ENCODE results near the gene ADH5. TPM values are rescaled to one million over a fixed set of nuclear protein-coding genes. Genes with fewer than 3 reads are reported as not detected.

The ADH5 gene
- total RNA-seq = 10 to 100 TPM; 67.4 to 76.3 TPM

DNA sequence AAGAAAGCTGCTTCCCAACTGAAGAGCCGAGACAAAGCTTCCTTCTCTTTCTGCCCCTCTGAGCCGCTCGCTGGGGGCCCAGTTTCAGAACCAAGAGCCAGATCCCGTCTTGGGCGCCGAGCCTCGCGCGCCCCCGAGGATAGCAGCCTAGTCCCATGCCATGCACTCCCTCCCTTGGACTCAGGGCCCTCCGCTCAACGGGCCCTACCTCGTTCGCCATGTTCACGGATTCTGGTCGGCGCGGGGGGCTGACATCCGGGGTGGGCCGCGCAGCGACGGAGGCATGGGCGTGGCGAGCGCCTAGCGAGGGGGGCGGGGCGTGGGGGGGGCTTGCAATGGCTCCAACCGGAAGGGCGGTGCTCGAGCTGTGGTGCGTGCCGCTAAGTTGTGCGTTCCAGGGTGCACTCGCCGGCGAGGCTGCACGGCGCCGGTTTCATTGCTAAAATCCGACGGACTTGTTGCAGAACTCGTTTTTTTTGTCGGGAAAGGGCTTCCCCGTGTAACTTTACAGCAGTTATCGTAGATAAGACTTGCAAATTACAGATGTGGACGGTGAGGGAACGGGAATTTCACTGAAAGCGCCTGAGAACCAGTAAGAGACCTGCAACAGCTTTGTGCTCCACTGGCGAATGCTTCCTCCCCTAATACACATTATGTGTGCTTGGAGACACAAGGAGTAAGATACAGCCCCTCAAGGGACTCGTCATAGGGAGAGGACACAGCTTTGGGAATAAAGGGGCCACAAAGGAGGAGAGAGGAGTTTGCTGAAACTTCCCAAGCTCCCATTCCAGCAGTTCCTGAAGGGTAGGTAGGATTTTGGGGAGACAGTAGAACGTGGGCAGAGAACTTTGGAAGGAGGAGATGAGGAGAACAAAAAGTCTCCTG, at the start of gene ADH5:
TSS of gene ADH5 (minus strand) at position 308 of the 885 bp plus-strand sequence. CDS start at position 220, 88 bp downstream.
- H3K4me1 ChIP-seq = peaks cover 0 to 25% of the 10 kb centered on the region in 2 donors
- H3K4me3 ChIP-seq = peak within 1 kb of the TSS; percentile 72 to 80
- peak; percentile 91 for DNase-seq (ENCODE audit: low spot score)
- peak within 1 kb of the TSS; percentile 95 to 96 for H3K27ac ChIP-seq
- no peaks in the 10 kb centered on the region for H3K9me3 ChIP-seq
- no peaks in the 10 kb centered on the region for H3K27me3 ChIP-seq
- peaks cover 10% of the 10 kb centered on the region for H3K36me3 ChIP-seq
- TF ChIP-seq, protein P1, sequence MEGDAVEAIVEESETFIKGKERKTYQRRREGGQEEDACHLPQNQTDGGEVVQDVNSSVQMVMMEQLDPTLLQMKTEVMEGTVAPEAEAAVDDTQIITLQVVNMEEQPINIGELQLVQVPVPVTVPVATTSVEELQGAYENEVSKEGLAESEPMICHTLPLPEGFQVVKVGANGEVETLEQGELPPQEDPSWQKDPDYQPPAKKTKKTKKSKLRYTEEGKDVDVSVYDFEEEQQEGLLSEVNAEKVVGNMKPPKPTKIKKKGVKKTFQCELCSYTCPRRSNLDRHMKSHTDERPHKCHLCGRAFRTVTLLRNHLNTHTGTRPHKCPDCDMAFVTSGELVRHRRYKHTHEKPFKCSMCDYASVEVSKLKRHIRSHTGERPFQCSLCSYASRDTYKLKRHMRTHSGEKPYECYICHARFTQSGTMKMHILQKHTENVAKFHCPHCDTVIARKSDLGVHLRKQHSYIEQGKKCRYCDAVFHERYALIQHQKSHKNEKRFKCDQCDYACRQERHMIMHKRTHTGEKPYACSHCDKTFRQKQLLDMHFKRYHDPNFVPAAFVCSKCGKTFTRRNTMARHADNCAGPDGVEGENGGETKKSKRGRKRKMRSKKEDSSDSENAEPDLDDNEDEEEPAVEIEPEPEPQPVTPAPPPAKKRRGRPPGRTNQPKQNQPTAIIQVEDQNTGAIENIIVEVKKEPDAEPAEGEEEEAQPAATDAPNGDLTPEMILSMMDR (IDR thresholded peaks at IDR 0.05) = no peak

DNA sequence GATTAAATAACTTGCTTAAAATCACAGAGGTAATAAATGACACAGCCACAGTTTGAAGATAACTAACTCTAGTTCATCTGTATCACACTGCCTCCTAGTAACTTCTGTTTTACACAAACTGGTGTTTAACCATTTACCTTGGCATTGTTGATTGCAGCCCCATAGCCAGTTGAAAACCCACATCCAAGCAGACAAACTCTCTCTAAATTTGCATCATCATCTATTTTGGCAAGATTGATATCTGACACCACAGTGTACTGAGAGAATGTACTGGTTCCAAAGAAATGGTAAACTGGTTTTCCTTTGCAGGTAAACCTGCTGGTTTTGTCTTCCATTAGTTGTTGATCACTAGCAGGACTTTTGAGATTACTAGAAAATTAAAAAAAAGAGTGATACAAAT, 47.7 kb upstream of the ADH5 start:
- Histone ChIP-seq H3K27me3 (no peaks in the 10 kb centered on the region), H3K27ac (no peak overlapping the region), H3K9me3 (no peaks in the 10 kb centered on the region), H3K4me1 (no peaks in the 10 kb centered on the region), H3K36me3 (no peaks in the 10 kb centered on the region), H3K4me3 (no peak overlapping the region)
- TF ChIP-seq, protein P1 (IDR thresholded peaks at IDR 0.05) = no peak
- DNase-seq (ENCODE audit: low spot score) = no peak

DNA sequence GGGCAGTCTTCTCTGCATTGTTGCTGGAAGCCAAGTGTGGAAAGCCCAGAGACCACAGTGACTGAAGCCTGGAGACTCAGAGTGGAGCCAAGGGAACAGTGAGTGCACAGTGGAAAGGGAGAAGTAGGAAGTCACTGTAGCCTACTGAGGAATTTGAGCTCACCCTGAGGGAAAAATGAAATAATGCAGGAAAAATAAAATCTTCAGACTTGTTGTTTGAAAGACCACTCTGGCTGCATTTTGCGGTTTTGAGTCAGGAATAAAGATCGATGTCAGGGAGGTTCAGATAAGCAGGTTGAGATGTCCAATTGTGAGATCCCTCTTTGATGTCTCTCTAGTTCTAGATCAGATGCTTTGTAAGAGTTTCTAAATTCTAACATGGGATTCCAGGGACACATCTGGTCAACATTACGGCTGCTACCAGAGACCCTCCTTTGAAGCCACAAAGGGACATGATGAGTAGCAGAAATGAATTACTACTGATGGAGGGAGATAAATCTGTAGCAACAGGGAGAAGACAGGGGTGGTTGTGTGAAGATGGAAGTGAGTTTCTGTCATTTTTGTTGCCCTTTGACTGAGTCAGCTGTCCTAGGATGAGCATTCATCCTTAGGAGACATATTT, 47.1 kb upstream of the ADH5 start:
- no peaks in the 10 kb centered on the region for H3K36me3 ChIP-seq
- no peaks in the 10 kb centered on the region for H3K9me3 ChIP-seq
- H3K27me3 ChIP-seq = no peaks in the 10 kb centered on the region
- TF ChIP-seq, protein P1 (IDR thresholded peaks at IDR 0.05) = no peak
- DNase-seq (ENCODE audit: low spot score) = no peak
- no peaks in the 10 kb centered on the region for H3K4me1 ChIP-seq
- no peak overlapping the region for H3K27ac ChIP-seq
- H3K4me3 ChIP-seq = no peak overlapping the region

DNA sequence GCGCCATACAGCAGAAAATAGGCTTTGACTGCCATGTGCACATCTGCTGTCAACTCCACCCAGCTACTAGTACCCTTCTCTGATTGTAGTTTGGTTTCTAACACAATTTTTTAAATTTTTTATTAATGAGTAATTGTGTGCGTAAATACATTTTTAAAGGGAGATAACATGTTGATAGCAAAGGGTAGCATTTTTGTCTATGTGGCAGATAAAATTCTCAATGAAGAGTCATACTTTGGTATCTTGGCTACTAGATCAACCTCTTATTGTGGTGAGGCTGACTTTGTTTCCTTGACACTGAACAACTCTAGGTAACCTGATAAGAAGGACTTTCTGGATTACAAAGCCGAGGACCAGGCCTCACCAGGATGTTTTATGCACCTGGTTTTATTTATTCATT, 46.0 kb upstream of the ADH5 start:
- Histone ChIP-seq H3K4me1 (no peaks in the 10 kb centered on the region), H3K9me3 (no peaks in the 10 kb centered on the region), H3K4me3 (no peak overlapping the region), H3K27ac (no peak overlapping the region), H3K36me3 (no peaks in the 10 kb centered on the region), H3K27me3 (no peaks in the 10 kb centered on the region)
- TF ChIP-seq, protein P1 (IDR thresholded peaks at IDR 0.05) = no peak
- no peak for DNase-seq (ENCODE audit: low spot score)

DNA sequence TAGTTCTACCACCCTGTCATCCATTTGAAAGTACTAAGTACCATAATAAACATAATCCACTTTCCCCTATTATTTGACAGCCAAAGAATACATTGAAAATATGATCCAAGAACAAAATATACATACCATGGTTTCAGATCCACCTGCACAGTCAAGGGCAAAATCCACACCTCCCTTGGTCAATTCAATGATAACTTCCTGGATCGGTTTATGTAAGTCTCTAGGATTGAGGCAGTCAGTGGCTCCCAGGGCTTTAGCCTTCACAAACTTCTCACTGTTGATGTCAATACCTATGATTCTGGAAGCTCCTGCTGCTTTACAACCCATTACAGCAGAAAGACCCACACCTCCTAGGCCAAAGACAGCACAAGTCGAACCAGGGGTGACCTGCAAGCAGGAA, 42.8 kb upstream of the ADH5 start:
- TF ChIP-seq, protein P1 (IDR thresholded peaks at IDR 0.05) = no peak
- H3K9me3 ChIP-seq = no peaks in the 10 kb centered on the region
- no peaks in the 10 kb centered on the region for H3K27me3 ChIP-seq
- H3K36me3 ChIP-seq = no peaks in the 10 kb centered on the region
- no peak for DNase-seq (ENCODE audit: low spot score)
- H3K27ac ChIP-seq = no peak overlapping the region
- no peaks in the 10 kb centered on the region for H3K4me1 ChIP-seq
- H3K4me3 ChIP-seq = no peak overlapping the region

Measured in right atrium auricular region (tissue), 2 donors.